Measurements from ENCODE around the gene POLR1H.

The POLR1H gene

GRCh38 chr6:30062471-30063178 is 1.6 kb downstream of the POLR1H start:
- DNase-seq = no peak

GRCh38 chr6:30063315-30063714 is 2.2 kb downstream of the POLR1H start:
- DNase-seq = no peak

- DNase-seq = no peak
These were observed 5.0 kb downstream of the POLR1H start for GRCh38 chr6:30066082-30066481.

GRCh38 chr6:30066577-30067459 is 5.8 kb downstream of the POLR1H start, which contains the start of gene PPP1R11:
Gene PPP1R11 (plus strand): TSS chr6:30067198. CDS start chr6:30067411, 213 bp downstream.
- peak; percentile 98 for DNase-seq

- DNase-seq = no peak
These were observed 6.5 kb downstream of the POLR1H start for GRCh38 chr6:30067460-30068139.

GRCh38 chr6:30071081-30071818 is 10.2 kb downstream of the POLR1H start:
- DNase-seq = no peak

GRCh38 chr6:30071858-30072257 is 10.8 kb downstream of the POLR1H start:
- DNase-seq = no peak

GRCh38 chr6:30073489-30074235 is 12.6 kb downstream of the POLR1H start:
- DNase-seq = no peak

- no peak for DNase-seq
These were observed 13.4 kb downstream of the POLR1H start for GRCh38 chr6:30074331-30075093.

GRCh38 chr6:30075094-30075789 is 14.2 kb downstream of the POLR1H start, which contains the start of gene RNF39:
Gene RNF39 (minus strand): TSS chr6:30075769. CDS start chr6:30075585, 184 bp downstream.
- DNase-seq = no peak

- no peak for DNase-seq
These were observed 15.0 kb downstream of the POLR1H start for GRCh38 chr6:30075790-30076732.

GRCh38 chr6:30077218-30077617 is 16.2 kb downstream of the POLR1H start:
- DNase-seq = no peak

GRCh38 chr6:30087876-30088275 is 26.8 kb downstream of the POLR1H start:
- no peak for DNase-seq

GRCh38 chr6:30091577-30092381 is 30.7 kb downstream of the POLR1H start:
- DNase-seq = peak; percentile 70

GRCh38 chr6:30092852-30093543 is 31.9 kb downstream of the POLR1H start:
- DNase-seq = no peak

- DNase-seq = no peak
These were observed 33.0 kb downstream of the POLR1H start for GRCh38 chr6:30093951-30094661.

- DNase-seq = no peak
These were observed 35.8 kb downstream of the POLR1H start for GRCh38 chr6:30096829-30097228.

Measured in kidney glomerular epithelial cell (primary cell).